Measurements from ENCODE around the gene MRPL12.

Gene MRPL12

DNA sequence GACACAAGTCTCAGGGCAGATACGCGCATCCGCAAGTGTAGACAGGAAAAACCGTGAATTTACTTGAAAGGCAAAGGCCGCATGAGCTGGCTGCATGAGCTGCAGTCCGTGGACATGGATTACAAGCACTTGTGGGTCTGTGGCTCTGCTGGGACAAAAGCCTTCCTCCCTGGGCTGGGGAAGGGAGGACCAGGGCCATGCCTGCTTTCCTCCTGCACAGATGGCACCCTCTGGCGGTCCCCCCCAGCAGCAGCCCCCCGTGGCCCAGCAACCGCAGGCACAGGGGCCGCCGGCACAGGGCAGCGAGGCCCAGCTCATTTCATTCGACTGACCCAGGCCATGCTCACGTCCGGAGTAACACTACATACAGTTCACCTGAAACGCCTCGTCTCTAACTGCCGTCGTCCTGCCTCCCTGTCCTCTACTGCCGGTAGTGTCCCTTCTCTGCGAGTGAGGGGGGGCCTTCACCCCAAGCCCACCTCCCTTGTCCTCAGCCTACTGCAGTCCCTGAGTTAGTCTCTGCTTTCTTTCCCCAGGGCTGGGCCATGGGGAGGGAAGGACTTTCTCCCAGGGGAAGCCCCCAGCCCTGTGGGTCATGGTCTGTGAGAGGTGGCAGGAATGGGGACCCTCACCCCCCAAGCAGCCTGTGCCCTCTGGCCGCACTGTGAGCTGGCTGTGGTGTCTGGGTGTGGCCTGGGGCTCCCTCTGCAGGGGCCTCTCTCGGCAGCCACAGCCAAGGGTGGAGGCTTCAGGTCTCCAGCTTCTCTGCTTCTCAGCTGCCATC, 1.7 kb upstream of the MRPL12 start:
- peaks cover 23% of the 10 kb centered on the region for H3K36me3 Mint-ChIP-seq
- peak overlapping the region; percentile 94 for H3K4me3 Mint-ChIP-seq
- no peaks in the 10 kb centered on the region for H3K27me3 Mint-ChIP-seq
- H3K4me1 Mint-ChIP-seq = peaks cover 10% of the 10 kb centered on the region
- H3K9me3 Mint-ChIP-seq = no peaks in the 10 kb centered on the region
- ATAC-seq (ENCODE audit: low read depth) (no peak), DNase-seq (ENCODE audit: low spot score in 2 of 2) (no peak)
- no peak overlapping the region for H3K27ac Mint-ChIP-seq

DNA sequence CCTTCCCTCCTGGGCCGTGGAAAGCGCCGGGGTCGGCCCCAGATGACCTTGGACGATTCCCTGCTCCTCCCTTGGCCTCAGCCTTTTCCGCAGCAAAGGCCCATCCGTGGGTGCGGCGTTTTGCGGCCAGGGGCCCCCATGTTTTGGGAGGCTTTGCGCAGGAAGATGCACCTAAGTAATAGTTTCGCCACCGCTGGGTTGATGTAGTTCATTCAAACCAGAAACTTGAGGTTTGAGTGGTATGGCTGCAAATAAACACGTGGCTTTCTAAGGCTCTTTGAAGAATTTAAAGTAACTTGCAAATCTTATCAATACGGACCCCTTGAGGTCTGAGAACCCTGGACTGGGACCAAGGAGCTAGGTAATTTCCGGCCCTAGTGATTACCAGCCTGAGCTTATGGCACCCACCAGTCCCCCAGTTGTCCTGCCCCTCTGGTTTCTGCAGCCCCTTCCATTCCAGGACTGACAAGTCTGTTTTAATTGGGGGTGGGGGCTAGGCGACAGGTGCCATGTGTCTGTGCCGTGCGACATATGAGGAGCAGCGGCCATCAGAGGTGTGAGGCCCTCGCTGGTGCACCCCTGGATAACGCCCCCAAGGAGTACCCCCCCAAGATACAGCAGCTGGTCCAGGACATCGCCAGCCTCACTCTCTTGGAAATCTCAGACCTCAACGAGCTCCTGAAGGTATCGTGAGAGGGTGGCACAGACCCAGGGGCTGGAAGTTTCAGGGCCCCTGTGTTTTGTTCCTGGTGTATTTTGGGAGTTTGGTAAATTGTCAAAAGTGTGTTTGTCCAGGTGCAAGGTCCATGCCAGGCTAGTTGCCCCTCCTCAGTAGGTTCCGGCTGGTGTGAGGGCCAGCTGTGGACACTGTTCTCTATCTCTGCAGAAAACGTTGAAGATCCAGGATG, 834 bp downstream of the MRPL12 start:
- Mint-ChIP-seq H3K4me3 (peak overlapping the region; percentile 69), H3K4me1 (peaks cover 10% of the 10 kb centered on the region), H3K27ac (peak overlapping the region; percentile 97), H3K9me3 (no peaks in the 10 kb centered on the region), H3K27me3 (no peaks in the 10 kb centered on the region), H3K36me3 (peaks cover 15% of the 10 kb centered on the region)
- DNase-seq (ENCODE audit: low spot score in 2 of 2) = no peak
- no peak for ATAC-seq (ENCODE audit: low read depth)

DNA sequence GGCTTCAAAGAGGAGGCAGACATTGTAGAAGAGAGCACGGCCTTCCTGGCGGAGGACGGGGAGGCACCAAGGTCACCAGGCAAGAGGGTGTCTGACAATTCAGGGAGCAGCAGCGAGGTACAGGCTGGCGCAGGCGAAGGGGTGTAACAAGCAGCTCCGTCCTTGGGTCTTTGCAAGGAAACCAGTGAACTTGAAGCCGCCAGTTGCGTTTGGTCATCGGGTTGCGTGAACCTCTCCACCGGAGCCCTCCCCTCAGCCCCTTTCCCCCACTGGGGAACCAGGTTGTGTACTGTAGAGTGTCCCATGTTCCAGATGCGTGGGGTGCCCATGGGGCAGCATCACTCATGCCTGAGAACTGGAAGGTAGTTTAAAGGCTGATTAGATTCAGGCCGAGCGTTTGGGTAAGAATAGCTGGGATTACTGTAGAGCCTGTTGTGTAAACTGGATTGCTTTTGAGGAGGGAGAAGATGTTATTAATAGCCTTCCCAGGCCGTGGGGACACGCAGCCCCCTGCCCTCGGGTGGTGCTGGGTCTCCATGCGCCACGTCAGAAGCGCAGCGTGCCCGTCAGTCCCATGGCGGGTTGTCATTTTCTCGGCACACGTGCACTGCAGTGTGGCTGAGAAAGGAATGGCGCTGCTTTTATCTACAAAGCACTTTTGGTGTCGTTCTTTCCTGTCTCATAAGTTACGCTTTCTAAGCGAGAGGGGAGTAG, 2.5 kb downstream of the MRPL12 start:
- H3K9me3 Mint-ChIP-seq = no peaks in the 10 kb centered on the region
- H3K27me3 Mint-ChIP-seq = no peaks in the 10 kb centered on the region
- peaks cover 15% of the 10 kb centered on the region for H3K36me3 Mint-ChIP-seq
- ATAC-seq (ENCODE audit: low read depth) = no peak
- no peak overlapping the region for H3K27ac Mint-ChIP-seq
- no peak overlapping the region for H3K4me3 Mint-ChIP-seq
- H3K4me1 Mint-ChIP-seq = peaks cover 12% of the 10 kb centered on the region
- DNase-seq (ENCODE audit: low spot score in 2 of 2) = no peak

DNA sequence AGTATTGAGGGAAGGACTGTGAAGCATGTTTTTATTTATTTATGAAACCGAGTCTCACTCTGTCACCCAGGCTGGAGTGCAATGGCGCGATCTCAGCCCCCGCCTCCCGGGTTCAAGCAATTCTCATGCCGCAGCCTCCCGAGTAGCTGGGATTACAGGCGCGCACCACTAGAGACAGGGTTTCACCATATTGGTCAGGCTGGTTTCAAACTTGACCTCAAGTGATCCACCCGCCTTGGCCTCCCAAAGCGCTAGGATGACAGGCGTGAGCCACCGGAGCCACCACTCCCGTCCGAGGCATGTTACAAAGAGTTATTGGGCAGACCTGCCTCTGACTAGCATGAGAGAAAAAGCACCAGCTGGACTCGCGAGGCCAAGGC, 3.1 kb downstream of the MRPL12 start:
- Mint-ChIP-seq H3K27me3 (no peaks in the 10 kb centered on the region), H3K4me3 (no peak overlapping the region), H3K4me1 (peaks cover 13% of the 10 kb centered on the region), H3K36me3 (peaks cover 12% of the 10 kb centered on the region), H3K9me3 (no peaks in the 10 kb centered on the region), H3K27ac (no peak overlapping the region)
- no peak for ATAC-seq (ENCODE audit: low read depth)
- DNase-seq (ENCODE audit: low spot score in 2 of 2) = no peak

DNA sequence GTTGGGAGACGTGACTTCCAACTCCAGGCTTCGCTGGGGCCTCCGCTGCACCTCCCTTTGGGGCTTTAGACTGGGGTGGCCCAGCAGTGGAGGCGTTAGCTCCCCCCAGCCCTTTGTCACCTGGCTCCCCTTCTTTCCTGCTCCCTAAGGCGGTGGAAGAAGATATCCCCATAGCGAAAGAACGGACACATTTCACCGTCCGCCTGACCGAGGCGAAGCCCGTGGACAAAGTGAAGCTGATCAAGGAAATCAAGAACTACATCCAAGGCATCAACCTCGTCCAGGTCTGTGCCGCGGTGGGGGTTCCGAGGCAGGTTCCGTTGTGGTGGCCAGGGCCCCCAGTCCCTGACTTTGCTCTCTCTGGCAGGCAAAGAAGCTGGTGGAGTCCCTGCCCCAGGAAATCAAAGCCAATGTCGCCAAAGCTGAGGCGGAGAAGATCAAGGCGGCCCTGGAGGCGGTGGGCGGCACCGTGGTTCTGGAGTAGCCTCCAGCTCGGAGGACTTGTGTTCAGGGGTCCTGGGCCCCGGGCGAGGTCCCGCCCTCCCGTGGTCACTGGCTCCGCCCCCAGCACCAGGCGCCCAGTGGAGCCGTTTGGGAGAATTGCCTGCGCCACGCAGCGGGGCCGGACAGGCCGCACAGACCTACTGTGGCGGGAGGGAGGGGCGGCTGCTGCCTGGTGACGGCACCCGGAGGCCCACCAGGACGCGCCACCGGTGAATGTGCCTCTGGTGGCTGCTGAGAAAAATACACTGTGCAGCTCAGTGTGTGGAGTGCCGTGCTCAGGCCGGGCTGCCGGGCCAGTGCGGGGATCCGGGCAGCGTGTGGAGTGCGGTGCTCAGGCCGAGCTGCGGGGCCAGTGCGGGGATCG, 3.8 kb downstream of the MRPL12 start:
- no peak for ATAC-seq (ENCODE audit: low read depth)
- Mint-ChIP-seq H3K36me3 (peaks cover 11% of the 10 kb centered on the region), H3K9me3 (no peaks in the 10 kb centered on the region), H3K4me1 (peaks cover 10% of the 10 kb centered on the region), H3K4me3 (no peak overlapping the region), H3K27me3 (no peaks in the 10 kb centered on the region), H3K27ac (no peak overlapping the region)
- no peak for DNase-seq (ENCODE audit: low spot score in 2 of 2)

DNA sequence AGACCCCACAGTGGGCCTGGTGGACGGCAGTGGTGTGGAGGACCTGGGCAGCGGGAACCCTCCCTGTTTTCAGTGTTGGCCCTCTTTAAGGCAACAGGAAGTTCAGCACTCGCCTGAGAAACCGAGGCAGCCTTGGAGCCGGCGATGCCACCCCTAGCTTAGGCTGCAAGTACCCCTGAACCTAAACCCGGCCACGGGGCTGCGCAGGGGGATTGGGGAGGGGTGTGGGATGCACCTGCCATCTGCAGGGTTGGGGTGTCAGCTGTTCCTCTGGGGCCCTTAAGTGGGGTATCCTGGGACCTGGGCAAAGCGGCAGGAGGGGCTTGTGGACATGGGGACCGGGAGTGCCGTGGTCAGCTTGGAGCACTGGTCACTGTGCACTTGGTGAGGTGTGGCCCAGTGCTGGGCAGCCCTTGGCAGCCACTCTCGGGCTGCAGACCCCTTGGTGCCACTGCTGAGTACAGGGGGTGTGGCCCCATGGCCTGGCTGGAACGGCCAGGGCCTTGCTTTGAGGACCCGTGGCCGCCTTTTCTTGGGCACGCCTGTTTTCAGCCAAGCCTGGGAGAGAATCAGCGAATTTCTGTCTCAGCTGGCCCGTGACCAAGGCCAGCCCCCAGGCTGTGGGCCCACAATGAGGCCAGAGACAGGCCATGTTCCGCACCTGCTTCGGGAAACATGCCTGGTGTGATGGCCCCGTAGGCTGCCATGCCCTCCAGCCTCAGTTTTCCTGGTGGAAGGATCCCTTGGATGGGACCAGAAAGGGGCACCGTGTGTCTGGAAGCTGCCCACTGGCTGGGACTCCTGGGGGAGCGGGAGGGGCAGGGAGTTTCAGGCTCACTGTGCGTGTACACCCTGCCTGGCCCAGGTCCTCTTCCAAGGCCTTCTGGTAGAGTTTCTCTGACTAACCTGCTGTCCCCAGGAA, 4.8 kb downstream of the MRPL12 start:
- no peak for DNase-seq (ENCODE audit: low spot score in 2 of 2)
- no peak overlapping the region for H3K27ac Mint-ChIP-seq

DNA sequence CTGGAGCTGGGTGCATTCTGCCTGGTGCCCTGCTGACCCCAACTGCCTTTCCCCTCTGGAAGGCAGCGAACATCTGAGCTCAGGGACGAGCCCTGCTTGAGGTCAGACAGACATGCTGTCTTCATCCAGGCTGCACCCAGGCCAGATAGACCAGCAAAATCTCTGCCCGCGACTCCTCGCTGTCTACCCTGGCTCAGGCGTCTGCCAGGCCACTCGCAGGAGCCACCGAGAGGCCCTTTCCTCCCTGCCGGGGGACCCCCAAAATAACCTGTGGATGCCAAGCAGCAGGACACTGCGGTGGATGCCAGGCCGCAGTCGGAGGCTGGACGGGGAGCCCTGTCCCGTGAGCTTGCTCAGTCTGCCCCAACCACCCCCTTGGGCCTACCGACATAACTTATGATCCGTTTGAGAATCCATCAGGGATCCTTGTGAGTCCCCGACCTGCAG, 5.6 kb downstream of the MRPL12 start:
- no peak overlapping the region for H3K4me3 Mint-ChIP-seq
- peaks cover 14% of the 10 kb centered on the region for H3K4me1 Mint-ChIP-seq

More for the DNA sequence above, 4.8 kb downstream of the MRPL12 start:
- Mint-ChIP-seq H3K27me3 (no peaks in the 10 kb centered on the region), H3K4me3 (no peak overlapping the region), H3K4me1 (peaks cover 14% of the 10 kb centered on the region), H3K36me3 (peaks cover 11% of the 10 kb centered on the region), H3K9me3 (no peaks in the 10 kb centered on the region)
- ATAC-seq (ENCODE audit: low read depth) = no peak

DNA sequence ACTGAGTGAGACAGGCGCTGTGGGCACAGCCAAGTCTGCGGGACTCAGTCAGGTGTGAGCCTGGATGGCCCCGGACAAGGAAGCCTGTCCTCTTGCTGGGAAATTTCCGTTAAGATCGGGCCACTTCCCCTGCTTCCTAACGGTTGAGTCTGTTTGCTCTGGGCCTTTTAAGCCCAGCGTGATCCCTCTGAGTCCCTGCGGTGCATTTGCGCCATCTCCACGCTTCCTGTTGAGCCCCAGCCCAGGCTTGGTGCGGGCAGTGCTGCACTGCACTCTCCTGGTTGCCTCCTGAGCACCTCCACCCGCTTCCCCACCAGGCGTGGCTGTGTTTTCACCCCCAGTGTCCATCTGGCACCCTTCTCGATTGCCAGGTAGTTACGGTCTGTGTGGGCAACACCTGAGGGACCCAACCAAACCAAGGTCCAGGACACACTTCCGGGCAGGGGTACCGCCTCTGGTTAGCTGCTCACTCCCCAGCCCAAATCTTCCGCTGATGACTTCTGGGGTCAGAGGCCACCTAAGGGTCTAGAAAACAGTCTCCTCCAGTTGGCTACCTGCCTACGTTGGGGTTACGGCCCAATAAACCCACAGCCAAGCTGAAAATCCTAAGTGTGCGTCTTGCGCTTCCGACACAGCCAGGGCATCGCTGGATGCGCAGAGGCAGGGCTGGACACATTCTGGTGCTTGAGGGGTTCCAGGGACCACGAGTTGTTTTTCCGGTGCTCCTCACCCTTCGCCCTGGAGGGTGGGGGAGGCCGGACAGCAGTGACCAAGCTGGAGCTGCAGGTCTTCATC, 7.5 kb downstream of the MRPL12 start:
- peak overlapping the region; percentile 73 for H3K4me3 Mint-ChIP-seq
- peaks cover 7% of the 10 kb centered on the region for H3K36me3 Mint-ChIP-seq
- DNase-seq (ENCODE audit: low spot score in 2 of 2) (no peak), ATAC-seq (ENCODE audit: low read depth) (no peak)
- no peaks in the 10 kb centered on the region for H3K9me3 Mint-ChIP-seq
- H3K27me3 Mint-ChIP-seq = no peaks in the 10 kb centered on the region
- peaks cover 11% of the 10 kb centered on the region for H3K4me1 Mint-ChIP-seq
- H3K27ac Mint-ChIP-seq = no peak overlapping the region

More for the DNA sequence above, 5.6 kb downstream of the MRPL12 start:
- Mint-ChIP-seq H3K36me3 (peaks cover 11% of the 10 kb centered on the region), H3K9me3 (no peaks in the 10 kb centered on the region), H3K27me3 (no peaks in the 10 kb centered on the region), H3K27ac (no peak overlapping the region)
- ATAC-seq (ENCODE audit: low read depth) (no peak), DNase-seq (ENCODE audit: low spot score in 2 of 2) (no peak)

DNA sequence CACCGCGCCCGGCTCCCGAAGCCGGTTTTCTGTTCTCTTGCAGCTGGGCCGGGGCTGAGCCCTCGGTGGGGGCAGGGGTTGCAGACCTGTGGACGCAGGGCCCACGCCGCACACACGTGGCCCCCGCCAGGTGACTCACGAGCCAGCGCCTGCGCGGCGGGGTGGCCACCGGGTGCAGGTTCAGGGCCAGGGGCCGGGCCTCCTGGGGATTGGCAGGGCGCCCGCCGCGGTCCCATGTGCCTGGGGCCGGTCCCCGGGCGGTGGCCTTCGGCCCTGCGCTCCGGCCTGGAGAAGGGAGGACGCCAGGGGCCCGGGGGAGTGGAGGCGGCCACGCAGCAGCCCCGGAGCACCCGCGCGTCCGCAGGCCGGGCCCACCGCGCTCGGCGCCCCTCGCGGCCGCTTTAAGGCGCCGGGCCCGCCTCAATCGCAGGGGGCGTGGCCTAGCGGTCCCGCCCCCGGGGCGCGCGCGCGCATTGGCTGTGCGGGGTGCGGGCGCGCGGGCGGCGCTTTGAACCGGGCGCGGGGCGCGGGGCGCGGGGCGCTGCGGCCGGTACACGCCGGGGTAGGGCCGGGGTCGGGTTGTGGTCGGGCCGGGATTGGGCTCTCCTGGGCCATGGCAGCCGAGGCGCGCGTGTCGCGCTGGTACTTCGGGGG, 8.8 kb downstream of the MRPL12 start, which contains the start of gene SLC25A10:
SLC25A10 (plus strand) TSS at position 471 of the 654 bp plus-strand sequence; CDS start at position 614, 143 bp downstream.
- H3K27ac Mint-ChIP-seq = no peak within 1 kb of the TSS
- peaks cover 3% of the 10 kb centered on the region for H3K36me3 Mint-ChIP-seq
- H3K9me3 Mint-ChIP-seq = no peaks in the 10 kb centered on the region
- peaks cover 10% of the 10 kb centered on the region for H3K4me1 Mint-ChIP-seq
- peak; percentile 62 to 74 for DNase-seq (ENCODE audit: low spot score in 2 of 2)
- no peaks in the 10 kb centered on the region for H3K27me3 Mint-ChIP-seq
- peak; percentile 90 for ATAC-seq (ENCODE audit: low read depth)
- H3K4me3 Mint-ChIP-seq = peak within 1 kb of the TSS; percentile 82

DNA sequence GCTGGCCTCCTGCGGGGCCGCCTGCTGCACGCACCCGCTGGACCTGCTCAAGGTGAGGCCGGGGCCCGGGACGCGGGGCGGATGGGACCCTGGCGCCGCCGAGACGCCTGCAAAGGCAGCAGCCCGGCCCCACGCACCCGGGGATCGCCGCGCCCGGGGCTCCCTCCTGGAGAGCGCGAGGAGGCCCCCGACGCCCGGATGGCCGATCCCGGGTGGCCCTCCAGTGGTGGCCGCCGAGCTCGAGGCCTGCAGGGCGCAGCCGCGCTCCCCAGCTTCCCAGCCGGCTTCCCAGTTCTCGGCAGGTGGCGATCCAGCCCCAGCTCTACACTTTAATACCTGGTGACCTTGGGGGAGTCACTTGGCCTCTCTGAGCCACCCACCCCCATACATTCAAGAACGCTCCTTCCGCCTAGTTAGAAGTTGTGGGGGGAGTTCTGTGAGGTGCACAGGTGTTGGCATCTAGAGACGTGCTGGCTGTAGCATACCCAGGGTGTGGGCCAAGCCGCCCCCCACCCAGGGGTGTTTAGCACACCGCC, 9.4 kb downstream of the MRPL12 start:
- H3K9me3 Mint-ChIP-seq = no peaks in the 10 kb centered on the region
- no peaks in the 10 kb centered on the region for H3K27me3 Mint-ChIP-seq
- DNase-seq (ENCODE audit: low spot score in 2 of 2) (no peak), ATAC-seq (ENCODE audit: low read depth) (peak; percentile 21)
- peaks cover under 1% of the 10 kb centered on the region for H3K36me3 Mint-ChIP-seq
- peak overlapping the region; percentile 82 for H3K4me3 Mint-ChIP-seq
- no peak overlapping the region for H3K27ac Mint-ChIP-seq
- H3K4me1 Mint-ChIP-seq = peaks cover 10% of the 10 kb centered on the region

DNA sequence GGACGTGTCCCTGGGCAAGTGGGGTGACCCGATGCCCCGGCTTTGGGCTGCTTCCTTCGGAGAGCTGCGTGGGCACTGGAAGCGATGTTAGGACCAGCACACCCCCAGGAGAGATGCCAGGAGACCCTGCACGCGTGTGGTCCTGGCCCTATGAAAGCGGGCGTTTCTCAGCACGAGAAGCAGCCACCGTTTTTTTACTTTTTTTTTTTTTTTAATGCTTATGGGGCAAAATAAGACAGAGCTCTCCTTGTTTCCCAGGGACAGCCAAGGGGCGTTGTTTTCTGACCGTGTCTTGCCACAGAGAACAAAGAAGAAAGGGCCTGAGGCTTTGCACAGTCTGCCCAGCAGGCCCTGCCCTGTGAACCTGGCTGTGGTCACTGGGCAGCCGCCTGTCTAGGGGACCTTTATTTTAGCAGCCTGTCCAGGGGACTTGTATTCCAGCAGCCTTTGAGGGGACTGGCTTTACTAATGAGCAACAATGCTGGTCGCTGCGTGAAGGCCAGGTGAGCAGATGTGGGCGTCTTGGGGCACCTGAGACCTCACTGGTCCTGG, 9.9 kb downstream of the MRPL12 start:
- H3K4me3 Mint-ChIP-seq = peak overlapping the region; percentile 82
- DNase-seq (ENCODE audit: low spot score in 2 of 2) (no peak), ATAC-seq (ENCODE audit: low read depth) (no peak)
- H3K4me1 Mint-ChIP-seq = peaks cover 10% of the 10 kb centered on the region
- no peak overlapping the region for H3K27ac Mint-ChIP-seq
- H3K27me3 Mint-ChIP-seq = no peaks in the 10 kb centered on the region
- no peaks in the 10 kb centered on the region for H3K9me3 Mint-ChIP-seq
- no peaks in the 10 kb centered on the region for H3K36me3 Mint-ChIP-seq

Measured in memory B cell (primary cell).